ENCODE measurements around the gene PLA2G6.
"Not testable (repeated sequence)": the region's sequence is repeated elsewhere in the genome, so short reads cannot be mapped to it uniquely, and the experiment has no call there.

Gene PLA2G6

GRCh38 chr22:38086942-38087341, 94.7 kb downstream of the PLA2G6 start:
- no peak for DNase-seq (ENCODE audit: low read depth in 4 of 4, low spot score in 1 of 4)

- no peak for DNase-seq (ENCODE audit: low read depth in 4 of 4, low spot score in 1 of 4)
Observed at GRCh38 chr22:38086001-38086845, 95.4 kb downstream of the PLA2G6 start.

- no peak for DNase-seq (ENCODE audit: low read depth in 4 of 4, low spot score in 1 of 4)
Observed at GRCh38 chr22:38085501-38085900, 96.1 kb downstream of the PLA2G6 start.

- DNase-seq (ENCODE audit: low read depth in 4 of 4, low spot score in 1 of 4): no peak
Observed at GRCh38 chr22:38085056-38085455, 96.6 kb downstream of the PLA2G6 start.

- no peak for DNase-seq (ENCODE audit: low read depth in 4 of 4, low spot score in 1 of 4)
Observed at GRCh38 chr22:38083931-38084631, 97.5 kb downstream of the PLA2G6 start, which contains the start of gene SLC16A8. SLC16A8 (minus strand) TSS chr22:38084184; CDS start chr22:38082873, 1,311 bp downstream.

- no peak for DNase-seq (ENCODE audit: low read depth in 4 of 4, low spot score in 1 of 4)
Observed at GRCh38 chr22:38082986-38083710, 98.5 kb downstream of the PLA2G6 start.

- no peak for DNase-seq (ENCODE audit: low read depth in 4 of 4, low spot score in 1 of 4)
Observed at GRCh38 chr22:38081941-38082828, 99.4 kb downstream of the PLA2G6 start.

- no peak for DNase-seq (ENCODE audit: low read depth in 4 of 4, low spot score in 1 of 4)
Observed at GRCh38 chr22:38081636-38081940, 100.0 kb downstream of the PLA2G6 start.

GRCh38 chr22:38080850-38081635, 100.6 kb downstream of the PLA2G6 start:
- DNase-seq (ENCODE audit: low read depth in 4 of 4, low spot score in 1 of 4): no peak

GRCh38 chr22:38080474-38080849, 101.2 kb downstream of the PLA2G6 start:
- no peak for DNase-seq (ENCODE audit: low read depth in 4 of 4, low spot score in 1 of 4)

- DNase-seq (ENCODE audit: low read depth in 4 of 4, low spot score in 1 of 4): no peak
Observed at GRCh38 chr22:38079804-38080203, 101.8 kb downstream of the PLA2G6 start.

GRCh38 chr22:38079208-38079607, 102.4 kb downstream of the PLA2G6 start:
- not testable (repeated sequence) for DNase-seq (ENCODE audit: low read depth in 4 of 4, low spot score in 1 of 4)

GRCh38 chr22:38078046-38078840, 103.4 kb downstream of the PLA2G6 start:
- no peak for DNase-seq (ENCODE audit: low read depth in 4 of 4, low spot score in 1 of 4)

- DNase-seq (ENCODE audit: low read depth in 4 of 4, low spot score in 1 of 4): no peak
Observed at GRCh38 chr22:38077595-38077994, 104.0 kb downstream of the PLA2G6 start.

GRCh38 chr22:38077096-38077495, 104.5 kb downstream of the PLA2G6 start:
- DNase-seq (ENCODE audit: low read depth in 4 of 4, low spot score in 1 of 4): no peak

GRCh38 chr22:38075961-38076360, 105.7 kb downstream of the PLA2G6 start:
- no peak for DNase-seq (ENCODE audit: low read depth in 4 of 4, low spot score in 1 of 4)

- no peak for DNase-seq (ENCODE audit: low read depth in 4 of 4, low spot score in 1 of 4)
Observed at GRCh38 chr22:38075105-38075825, 106.4 kb downstream of the PLA2G6 start.
